ENCODE data around the gene C12orf54.
"Not testable (repeated sequence)": the region's sequence is repeated elsewhere in the genome, so short reads cannot be mapped to it uniquely, and the experiment has no call there.

C12orf54 gene

GRCh38 chr12:48482198-48482597, at the start of gene C12orf54:
Gene C12orf54, plus strand, starts transcription at chr12:48482498. Its CDS starts 799 bp downstream, at chr12:48483297.
- Histone ChIP-seq H3K4me3 (ENCODE audit: low read depth in 1 of 5, low read length in 5 of 5) (no peak within 1 kb of the TSS), H3K9me3 (ENCODE audit: control insufficient read depth in 5 of 5, low read length in 5 of 5) (peaks cover 0 to 3% (median 0%) of the 10 kb centered on the region in 5 donors), H3K27ac (ENCODE audit: low read depth, low read length) (no peak within 1 kb of the TSS), H3K4me1 (ENCODE audit: control insufficient read depth in 5 of 5, insufficient read depth in 5 of 5, low read length in 5 of 5) (no peaks in the 10 kb centered on the region), H3K27me3 (ENCODE audit: control insufficient read depth in 5 of 5, insufficient read depth in 4 of 5, low read length in 5 of 5) (no peaks in the 10 kb centered on the region), H3K9ac (ENCODE audit: low read length in 5 of 5) (no peak within 1 kb of the TSS), H3K36me3 (ENCODE audit: control insufficient read depth in 5 of 5, insufficient read depth in 5 of 5, low read length in 5 of 5) (no peaks in the 10 kb centered on the region)

- not testable (repeated sequence) for H3K9ac ChIP-seq (ENCODE audit: low read length in 5 of 5); H3K4me3 ChIP-seq (ENCODE audit: low read depth in 1 of 5, low read length in 5 of 5)
Observed at GRCh38 chr12:48434016-48434415, 48.3 kb upstream of the C12orf54 start.

DNA sequence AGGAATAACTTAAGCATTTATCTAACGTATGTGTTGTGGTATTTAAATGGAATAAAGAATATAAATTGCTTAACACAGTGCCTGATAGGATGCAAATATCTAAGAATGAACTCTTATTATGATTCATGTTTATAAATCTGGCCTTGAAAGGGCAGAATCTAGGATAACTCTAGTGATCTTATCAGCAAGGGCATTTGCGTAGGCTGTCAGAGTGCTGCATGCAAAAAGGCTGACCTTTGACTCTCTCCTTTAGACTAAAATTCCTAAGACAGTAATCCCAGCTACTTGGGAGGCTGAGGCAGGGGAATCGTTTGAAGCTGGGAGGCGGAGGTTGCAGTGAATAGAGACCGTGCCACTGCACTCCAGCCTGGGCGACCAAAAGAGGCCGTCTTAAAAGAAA, 41.2 kb upstream of the C12orf54 start:
- Histone ChIP-seq H3K36me3 (ENCODE audit: control insufficient read depth in 5 of 5, insufficient read depth in 5 of 5, low read length in 5 of 5) (no peaks in the 10 kb centered on the region), H3K27ac (ENCODE audit: low read depth, low read length) (no peak overlapping the region), H3K4me1 (ENCODE audit: control insufficient read depth in 5 of 5, insufficient read depth in 5 of 5, low read length in 5 of 5) (no peaks in the 10 kb centered on the region), H3K4me3 (ENCODE audit: low read depth in 1 of 5, low read length in 5 of 5) (no peak overlapping the region), H3K9me3 (ENCODE audit: control insufficient read depth in 5 of 5, low read length in 5 of 5) (no peaks in the 10 kb centered on the region), H3K9ac (ENCODE audit: low read length in 5 of 5) (no peak overlapping the region), H3K27me3 (ENCODE audit: control insufficient read depth in 5 of 5, insufficient read depth in 4 of 5, low read length in 5 of 5) (no peaks in the 10 kb centered on the region)

More at GRCh38 chr12:48434016-48434415, 48.3 kb upstream of the C12orf54 start:
- H3K4me1 ChIP-seq (ENCODE audit: control insufficient read depth in 5 of 5, insufficient read depth in 5 of 5, low read length in 5 of 5); H3K36me3 ChIP-seq (ENCODE audit: control insufficient read depth in 5 of 5, insufficient read depth in 5 of 5, low read length in 5 of 5); H3K27me3 ChIP-seq (ENCODE audit: control insufficient read depth in 5 of 5, insufficient read depth in 4 of 5, low read length in 5 of 5); H3K27ac ChIP-seq (ENCODE audit: low read depth, low read length); H3K9me3 ChIP-seq (ENCODE audit: control insufficient read depth in 5 of 5, low read length in 5 of 5): not testable (repeated sequence)

DNA sequence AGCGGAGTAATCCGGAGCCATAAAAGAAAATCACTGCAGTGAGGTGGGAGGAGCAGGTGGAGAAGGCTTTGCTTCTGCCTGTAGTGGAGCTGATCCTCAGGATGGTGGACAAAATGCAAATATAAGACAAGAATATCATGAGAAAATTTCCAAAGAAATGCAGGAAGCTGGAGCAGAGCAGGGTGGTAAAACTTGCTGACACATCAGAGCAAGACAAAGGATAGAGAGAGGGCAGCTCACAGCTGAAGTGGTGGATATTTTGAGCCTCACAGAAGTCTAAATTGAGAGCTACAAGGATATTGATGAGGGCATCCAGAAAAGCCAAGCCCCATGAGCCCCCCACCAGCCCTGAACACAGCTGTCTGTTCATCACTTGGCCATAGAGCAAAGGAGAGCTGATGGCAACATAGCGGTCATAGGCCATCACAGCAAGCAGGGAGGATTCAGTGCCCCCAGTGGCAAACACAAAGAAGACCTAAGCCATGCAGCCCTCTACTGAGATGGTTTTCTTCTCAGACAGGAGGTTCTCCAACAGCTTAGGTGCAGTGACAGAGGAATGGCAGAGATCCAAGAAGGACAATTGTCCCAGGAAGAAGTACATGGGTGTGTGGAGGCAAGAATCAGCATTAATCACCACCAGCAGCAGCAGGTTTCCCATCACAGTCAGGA, 40.0 kb upstream of the C12orf54 start:
- Histone ChIP-seq H3K36me3 (ENCODE audit: control insufficient read depth in 5 of 5, insufficient read depth in 5 of 5, low read length in 5 of 5) (no peaks in the 10 kb centered on the region), H3K27ac (ENCODE audit: low read depth, low read length) (no peak overlapping the region), H3K4me1 (ENCODE audit: control insufficient read depth in 5 of 5, insufficient read depth in 5 of 5, low read length in 5 of 5) (no peaks in the 10 kb centered on the region), H3K4me3 (ENCODE audit: low read depth in 1 of 5, low read length in 5 of 5) (no peak overlapping the region), H3K9me3 (ENCODE audit: control insufficient read depth in 5 of 5, low read length in 5 of 5) (no peaks in the 10 kb centered on the region), H3K9ac (ENCODE audit: low read length in 5 of 5) (no peak overlapping the region), H3K27me3 (ENCODE audit: control insufficient read depth in 5 of 5, insufficient read depth in 4 of 5, low read length in 5 of 5) (no peaks in the 10 kb centered on the region)

DNA sequence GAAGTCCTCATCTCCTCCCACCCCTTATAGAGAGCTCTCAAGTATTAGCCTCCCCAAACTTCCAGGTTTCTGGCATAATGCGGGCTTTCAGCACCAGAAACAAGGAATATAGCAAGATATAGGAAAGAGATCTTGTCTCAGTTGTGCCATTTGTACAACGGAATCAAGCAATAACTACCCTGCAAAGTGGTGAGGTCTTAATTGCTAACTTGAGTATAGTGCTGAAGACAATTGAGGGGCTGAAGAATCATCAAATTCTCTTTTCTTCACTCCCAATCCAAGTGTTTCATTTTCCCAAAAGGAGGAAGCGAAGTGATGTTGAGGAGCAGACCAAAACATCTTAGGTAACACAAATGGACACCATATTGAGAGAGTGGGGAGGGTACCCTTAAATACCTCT, 36.8 kb upstream of the C12orf54 start:
- no peaks in the 10 kb centered on the region for H3K4me1 ChIP-seq (ENCODE audit: control insufficient read depth in 5 of 5, insufficient read depth in 5 of 5, low read length in 5 of 5)
- H3K9ac ChIP-seq (ENCODE audit: low read length in 5 of 5), result no peak overlapping the region
- no peaks in the 10 kb centered on the region for H3K27me3 ChIP-seq (ENCODE audit: control insufficient read depth in 5 of 5, insufficient read depth in 4 of 5, low read length in 5 of 5)
- H3K27ac ChIP-seq (ENCODE audit: low read depth, low read length), result no peak overlapping the region
- peaks cover 0 to 5% (median 0%) of the 10 kb centered on the region in 5 donors for H3K9me3 ChIP-seq (ENCODE audit: control insufficient read depth in 5 of 5, low read length in 5 of 5)
- no peak overlapping the region for H3K4me3 ChIP-seq (ENCODE audit: low read depth in 1 of 5, low read length in 5 of 5)
- H3K36me3 ChIP-seq (ENCODE audit: control insufficient read depth in 5 of 5, insufficient read depth in 5 of 5, low read length in 5 of 5), result no peaks in the 10 kb centered on the region

GRCh38 chr12:48446161-48446776, 36.0 kb upstream of the C12orf54 start:
- Histone ChIP-seq H3K36me3 (ENCODE audit: control insufficient read depth in 5 of 5, insufficient read depth in 5 of 5, low read length in 5 of 5) (no peaks in the 10 kb centered on the region), H3K27me3 (ENCODE audit: control insufficient read depth in 5 of 5, insufficient read depth in 4 of 5, low read length in 5 of 5) (no peaks in the 10 kb centered on the region), H3K4me1 (ENCODE audit: control insufficient read depth in 5 of 5, insufficient read depth in 5 of 5, low read length in 5 of 5) (no peaks in the 10 kb centered on the region), H3K9me3 (ENCODE audit: control insufficient read depth in 5 of 5, low read length in 5 of 5) (peaks cover 0 to 5% (median 0%) of the 10 kb centered on the region in 5 donors), H3K27ac (ENCODE audit: low read depth, low read length) (no peak overlapping the region), H3K4me3 (ENCODE audit: low read depth in 1 of 5, low read length in 5 of 5) (no peak overlapping the region), H3K9ac (ENCODE audit: low read length in 5 of 5) (no peak overlapping the region)

DNA sequence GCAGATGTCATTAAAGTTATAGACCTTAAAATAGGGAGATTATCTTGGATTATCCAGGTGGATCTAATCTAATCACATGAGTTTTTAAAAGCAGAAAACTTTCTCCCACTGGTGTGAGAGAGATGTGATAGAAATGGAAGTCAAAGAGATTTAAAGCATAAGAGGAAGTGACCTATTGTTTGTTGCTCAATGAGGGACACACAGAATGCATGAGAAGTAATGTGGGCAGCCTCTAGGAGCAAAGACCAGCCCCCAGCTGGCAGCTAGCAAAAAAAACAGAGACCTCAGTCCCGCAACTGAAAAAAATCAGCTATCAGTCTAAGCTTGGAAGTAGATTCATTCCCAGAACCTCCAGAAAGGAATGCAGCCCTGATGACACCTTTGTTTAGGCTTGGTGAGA, 34.5 kb upstream of the C12orf54 start:
- no peak overlapping the region for H3K4me3 ChIP-seq (ENCODE audit: low read depth in 1 of 5, low read length in 5 of 5)
- no peaks in the 10 kb centered on the region for H3K27me3 ChIP-seq (ENCODE audit: control insufficient read depth in 5 of 5, insufficient read depth in 4 of 5, low read length in 5 of 5)
- H3K27ac ChIP-seq (ENCODE audit: low read depth, low read length), result no peak overlapping the region
- H3K36me3 ChIP-seq (ENCODE audit: control insufficient read depth in 5 of 5, insufficient read depth in 5 of 5, low read length in 5 of 5), result no peaks in the 10 kb centered on the region
- peaks cover 0 to 5% (median 0%) of the 10 kb centered on the region in 5 donors for H3K9me3 ChIP-seq (ENCODE audit: control insufficient read depth in 5 of 5, low read length in 5 of 5)
- H3K9ac ChIP-seq (ENCODE audit: low read length in 5 of 5), result no peak overlapping the region
- no peaks in the 10 kb centered on the region for H3K4me1 ChIP-seq (ENCODE audit: control insufficient read depth in 5 of 5, insufficient read depth in 5 of 5, low read length in 5 of 5)

DNA sequence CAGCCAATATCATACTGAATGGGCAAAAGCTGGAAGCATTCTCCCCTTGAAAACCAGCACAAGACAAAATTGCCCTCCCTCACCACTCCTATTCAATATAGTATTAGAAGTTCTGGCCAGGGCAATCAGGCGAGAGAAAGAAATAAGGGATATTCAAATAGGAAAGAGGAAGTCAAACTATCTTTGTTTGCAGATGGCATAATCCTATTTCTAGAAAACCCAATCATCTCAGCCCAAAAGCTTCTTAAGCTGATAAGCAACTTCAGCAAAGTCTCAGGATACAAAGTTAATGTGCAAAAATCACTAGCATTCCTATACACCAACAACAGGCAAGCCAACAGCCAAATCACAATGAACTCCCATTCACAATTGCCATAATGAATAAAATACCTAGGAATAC, 30.9 kb upstream of the C12orf54 start:
- H3K9ac ChIP-seq (ENCODE audit: low read length in 5 of 5), result no peak overlapping the region
- no peak overlapping the region for H3K27ac ChIP-seq (ENCODE audit: low read depth, low read length)

GRCh38 chr12:48452961-48453360, 29.3 kb upstream of the C12orf54 start:
- not testable (repeated sequence) for H3K36me3 ChIP-seq (ENCODE audit: control insufficient read depth in 5 of 5, insufficient read depth in 5 of 5, low read length in 5 of 5); H3K27me3 ChIP-seq (ENCODE audit: control insufficient read depth in 5 of 5, insufficient read depth in 4 of 5, low read length in 5 of 5); H3K27ac ChIP-seq (ENCODE audit: low read depth, low read length); H3K9ac ChIP-seq (ENCODE audit: low read length in 5 of 5); H3K9me3 ChIP-seq (ENCODE audit: control insufficient read depth in 5 of 5, low read length in 5 of 5); H3K4me1 ChIP-seq (ENCODE audit: control insufficient read depth in 5 of 5, insufficient read depth in 5 of 5, low read length in 5 of 5); H3K4me3 ChIP-seq (ENCODE audit: low read depth in 1 of 5, low read length in 5 of 5)

More for the DNA sequence above, 30.9 kb upstream of the C12orf54 start:
- no peaks in the 10 kb centered on the region for H3K27me3 ChIP-seq (ENCODE audit: control insufficient read depth in 5 of 5, insufficient read depth in 4 of 5, low read length in 5 of 5)
- H3K36me3 ChIP-seq (ENCODE audit: control insufficient read depth in 5 of 5, insufficient read depth in 5 of 5, low read length in 5 of 5), result no peaks in the 10 kb centered on the region
- H3K4me1 ChIP-seq (ENCODE audit: control insufficient read depth in 5 of 5, insufficient read depth in 5 of 5, low read length in 5 of 5), result no peaks in the 10 kb centered on the region
- peaks cover 0 to 8% (median 0%) of the 10 kb centered on the region in 5 donors for H3K9me3 ChIP-seq (ENCODE audit: control insufficient read depth in 5 of 5, low read length in 5 of 5)
- H3K4me3 ChIP-seq (ENCODE audit: low read depth in 1 of 5, low read length in 5 of 5), result no peak overlapping the region

DNA sequence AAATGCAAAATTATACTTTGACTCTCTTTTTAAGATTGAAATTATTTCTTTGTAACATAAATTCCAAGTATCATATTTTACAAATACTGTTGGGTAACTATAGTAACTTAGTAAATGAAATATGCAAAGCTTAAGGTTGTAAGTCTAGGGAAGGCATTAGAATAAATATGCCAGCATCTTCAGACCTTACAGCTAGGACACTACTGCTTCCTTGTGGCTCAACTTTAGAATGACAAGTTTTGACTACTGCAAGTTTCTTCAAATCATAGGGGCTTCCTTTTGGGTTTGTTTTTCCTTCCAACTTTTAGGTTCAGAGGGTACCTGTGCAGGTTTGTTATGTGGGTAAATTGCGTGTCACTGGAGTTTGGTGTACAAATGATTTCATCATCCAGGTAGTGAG, 27.6 kb upstream of the C12orf54 start:
- Histone ChIP-seq H3K4me3 (ENCODE audit: low read depth in 1 of 5, low read length in 5 of 5) (no peak overlapping the region), H3K9me3 (ENCODE audit: control insufficient read depth in 5 of 5, low read length in 5 of 5) (peaks cover 0 to 8% (median 0%) of the 10 kb centered on the region in 5 donors), H3K4me1 (ENCODE audit: control insufficient read depth in 5 of 5, insufficient read depth in 5 of 5, low read length in 5 of 5) (no peaks in the 10 kb centered on the region), H3K9ac (ENCODE audit: low read length in 5 of 5) (no peak overlapping the region), H3K36me3 (ENCODE audit: control insufficient read depth in 5 of 5, insufficient read depth in 5 of 5, low read length in 5 of 5) (no peaks in the 10 kb centered on the region), H3K27me3 (ENCODE audit: control insufficient read depth in 5 of 5, insufficient read depth in 4 of 5, low read length in 5 of 5) (no peaks in the 10 kb centered on the region), H3K27ac (ENCODE audit: low read depth, low read length) (no peak overlapping the region)

All from subcutaneous abdominal adipose tissue (tissue), 5 donors.